Neural cell (in vitro differentiated cells): Measurements from ENCODE around the gene ASPDH.
A peak's percentile ranks its signal among the peaks of the same experiment; 100 is the strongest.

Source experiments
- CTCF ChIP-seq: fragments of 450-650 bp; IDR thresholded peaks from 2 replicates; pipeline ENCODE4 v1.5.1; 2014; ENCODE audit warnings: antibody characterized with exemption, mild to moderate bottlenecking, moderate library complexity; ENCODE audit not compliant: poor library complexity, severe bottlenecking
- EP300 ChIP-seq: fragments of 450-650 bp; conservative IDR thresholded peaks from 2 replicates; pipeline ENCODE4 v1.6.1; 2014; ENCODE audit warnings: antibody characterized with exemption, mild to moderate bottlenecking, moderate library complexity; ENCODE audit not compliant: poor library complexity, severe bottlenecking
- POLR2AphosphoS5 ChIP-seq: IDR thresholded peaks from 2 replicates; pipeline ENCODE4 v1.6.1; 2012

- TF ChIP-seq CTCF (no peak), EP300 (no peak), POLR2AphosphoS5 (peak; percentile 6)
These were observed at the start of gene ASPDH for GRCh38 chr19:50513746-50514345.
